ENCODE data around the gene SUMO1. TPM values are rescaled to one million over a fixed set of nuclear protein-coding genes. Genes with fewer than 3 reads are reported as not detected.

SUMO1 gene
- total RNA-seq, 2 experiments from 2014 or later = 69.8 to 98.9 TPM

- no TSS peak for BruUV-seq (replicated peaks)
Observed at GRCh38 chr2:202161151-202161835, 77.1 kb downstream of the SUMO1 start.

GRCh38 chr2:202158796-202159195 lies 79.6 kb downstream of the SUMO1 start:
- TF ChIP-seq CTCF (conservative IDR thresholded peaks at IDR 0.05; ENCODE audit: low read length) (0 out of 2 replicates have a peak, but pooled peaks have one; percentile 21), EZH2phosphoT487 (IDR thresholded peaks at IDR 0.05; ENCODE audit: borderline replicate concordance, low read depth, low read length) (no peak)
- intact Hi-C loops (cut with micrococcal nuclease; ENCODE audit: unreplicated experiment) = no loop called here
- ChIA-PET CTCF (ENCODE audit: unreplicated experiment) (no interaction called here), POLR2A (interaction anchor here (0.6 kb wide), 1 partner anchor 10 kb away, joined by 4 read pairs; no protein-coding TSS in a partner anchor)
- no peaks in the 10 kb centered on the region for H3K9me2 ChIP-seq (ENCODE audit: insufficient read depth, low read length)
- no peak overlapping the region for H3K4me2 ChIP-seq (ENCODE audit: low read length)
- H3K4me3 ChIP-seq (ENCODE audit: low read depth, low read length, poor library complexity, severe bottlenecking) = no peak overlapping the region
- no peaks in the 10 kb centered on the region for H3K36me3 ChIP-seq (ENCODE audit: insufficient read depth, low read length)
- no peak for DNase-seq (ENCODE audit: low spot score)
- no peaks in the 10 kb centered on the region for H3K9me3 ChIP-seq (ENCODE audit: low read length)
- H4K20me1 ChIP-seq (ENCODE audit: insufficient read depth, low read length) = no peaks in the 10 kb centered on the region
- no TSS peak for BruUV-seq (replicated peaks)
- no peaks in the 10 kb centered on the region for H3K4me1 ChIP-seq (ENCODE audit: insufficient read depth, low read length, poor library complexity, severe bottlenecking)
- H3K27ac ChIP-seq (ENCODE audit: low read depth, low read length, poor library complexity, severe bottlenecking) = no peak overlapping the region
- no peak overlapping the region for H2AFZ ChIP-seq (ENCODE audit: low read length)
- H3K79me2 ChIP-seq (ENCODE audit: insufficient read depth, low read depth, low read length) = no peaks in the 10 kb centered on the region

More at GRCh38 chr2:202161151-202161835, 77.1 kb downstream of the SUMO1 start:
- intact Hi-C loops (cut with micrococcal nuclease; ENCODE audit: unreplicated experiment) = no loop called here
- CTCF ChIA-PET (ENCODE audit: unreplicated experiment) = no interaction called here
- H3K9me2 ChIP-seq (ENCODE audit: insufficient read depth, low read length) = no peaks in the 10 kb centered on the region
- H4K20me1 ChIP-seq (ENCODE audit: insufficient read depth, low read length) = no peaks in the 10 kb centered on the region
- no peaks in the 10 kb centered on the region for H3K4me1 ChIP-seq (ENCODE audit: insufficient read depth, low read length, poor library complexity, severe bottlenecking)
- no peak overlapping the region for H3K4me2 ChIP-seq (ENCODE audit: low read length)
- no peaks in the 10 kb centered on the region for H3K9me3 ChIP-seq (ENCODE audit: low read length)
- no peak overlapping the region for H3K4me3 ChIP-seq (ENCODE audit: low read depth, low read length, poor library complexity, severe bottlenecking)
- DNase-seq (ENCODE audit: low spot score) = no peak
- no peak overlapping the region for H3K27ac ChIP-seq (ENCODE audit: low read depth, low read length, poor library complexity, severe bottlenecking)
- H3K79me2 ChIP-seq (ENCODE audit: insufficient read depth, low read depth, low read length) = no peaks in the 10 kb centered on the region
- POLR2A ChIA-PET = interaction anchor here (0.6 kb wide), 1 partner anchor 315 kb away, joined by 3 read pairs; no protein-coding TSS in a partner anchor
- no peaks in the 10 kb centered on the region for H3K36me3 ChIP-seq (ENCODE audit: insufficient read depth, low read length)
- no peak overlapping the region for H2AFZ ChIP-seq (ENCODE audit: low read length)
- no peak for TF ChIP-seq EZH2phosphoT487 (IDR thresholded peaks at IDR 0.05; ENCODE audit: borderline replicate concordance, low read depth, low read length)
- TF ChIP-seq CTCF (conservative IDR thresholded peaks at IDR 0.05; ENCODE audit: low read length) = no peak

All from OCI-LY7 (cell line).